Measurements from ENCODE around the gene SLIT3. TPM values are rescaled to one million over a fixed set of nuclear protein-coding genes. Genes with fewer than 3 reads are reported as not detected.

SLIT3 gene
- total RNA-seq, 1 donor from 2014 or later = 0.22 TPM

DNA sequence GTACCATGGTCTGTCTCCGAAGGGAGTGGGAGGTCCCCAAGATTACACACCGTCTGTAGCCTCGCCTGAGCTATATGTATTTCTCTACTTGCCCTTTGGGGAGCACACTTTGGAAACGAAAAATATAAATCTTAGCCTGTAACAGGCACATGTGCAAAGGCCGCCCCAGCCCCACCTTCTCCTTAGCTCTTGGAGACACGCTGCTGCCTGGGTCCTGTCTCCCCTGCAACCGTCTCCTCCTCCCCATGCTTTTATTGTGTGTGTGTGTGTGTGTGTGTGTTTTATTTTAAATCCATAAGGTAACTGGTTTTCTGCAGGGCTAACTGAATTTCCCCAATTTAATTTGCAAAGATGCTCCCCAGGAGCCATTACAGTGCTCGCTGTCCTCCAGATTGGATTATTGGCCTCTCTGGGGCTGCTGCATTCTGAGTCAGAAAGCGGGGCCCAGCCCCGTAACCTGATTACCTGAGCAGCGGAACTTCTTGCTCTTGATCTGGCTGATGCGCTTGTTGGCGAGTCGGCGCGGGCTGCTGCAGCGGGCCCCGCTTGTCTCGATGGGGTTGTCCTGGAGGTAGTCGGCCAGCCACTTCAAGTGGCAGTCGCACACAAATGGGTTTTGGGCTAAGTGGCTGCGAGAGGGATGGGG, 528.5 kb downstream of the SLIT3 start:
- H3K79me2 ChIP-seq (ENCODE audit: low read depth) = no peaks in the 10 kb centered on the region
- no peaks in the 10 kb centered on the region for H3K27me3 ChIP-seq
- no peaks in the 10 kb centered on the region for H3K4me1 ChIP-seq
- Mint-ChIP-seq H3K4me3 (no peak overlapping the region), H3K4me1 (no peaks in the 10 kb centered on the region), H3K27me3 (ENCODE audit: insufficient read depth, low read depth) (peaks cover 9% of the 10 kb centered on the region), H3K9me3 (peaks cover 10% of the 10 kb centered on the region), H3K27ac (no peak overlapping the region), H3K36me3 (peaks cover 9% of the 10 kb centered on the region)
- H3K4me3 ChIP-seq = no peak overlapping the region
- H3K36me3 ChIP-seq = no peaks in the 10 kb centered on the region
- TF ChIP-seq, protein P1, sequence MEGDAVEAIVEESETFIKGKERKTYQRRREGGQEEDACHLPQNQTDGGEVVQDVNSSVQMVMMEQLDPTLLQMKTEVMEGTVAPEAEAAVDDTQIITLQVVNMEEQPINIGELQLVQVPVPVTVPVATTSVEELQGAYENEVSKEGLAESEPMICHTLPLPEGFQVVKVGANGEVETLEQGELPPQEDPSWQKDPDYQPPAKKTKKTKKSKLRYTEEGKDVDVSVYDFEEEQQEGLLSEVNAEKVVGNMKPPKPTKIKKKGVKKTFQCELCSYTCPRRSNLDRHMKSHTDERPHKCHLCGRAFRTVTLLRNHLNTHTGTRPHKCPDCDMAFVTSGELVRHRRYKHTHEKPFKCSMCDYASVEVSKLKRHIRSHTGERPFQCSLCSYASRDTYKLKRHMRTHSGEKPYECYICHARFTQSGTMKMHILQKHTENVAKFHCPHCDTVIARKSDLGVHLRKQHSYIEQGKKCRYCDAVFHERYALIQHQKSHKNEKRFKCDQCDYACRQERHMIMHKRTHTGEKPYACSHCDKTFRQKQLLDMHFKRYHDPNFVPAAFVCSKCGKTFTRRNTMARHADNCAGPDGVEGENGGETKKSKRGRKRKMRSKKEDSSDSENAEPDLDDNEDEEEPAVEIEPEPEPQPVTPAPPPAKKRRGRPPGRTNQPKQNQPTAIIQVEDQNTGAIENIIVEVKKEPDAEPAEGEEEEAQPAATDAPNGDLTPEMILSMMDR (IDR thresholded peaks at IDR 0.05) = no peak
- TF ChIP-seq EZH2 (IDR thresholded peaks at IDR 0.05) (no peak), EZH2phosphoT487 (IDR thresholded peaks at IDR 0.05) (no peak)
- H3K27ac ChIP-seq = no peak overlapping the region
- no peaks in the 10 kb centered on the region for H3K9me3 ChIP-seq (ENCODE audit: low read depth)
- no peak for DNase-seq (ENCODE audit: low spot score)
- no peak overlapping the region for H3K9ac ChIP-seq
- no peaks in the 10 kb centered on the region for H3F3A ChIP-seq (ENCODE audit: low read depth)
- H2AFZ ChIP-seq (replicated peaks) = no peak overlapping the region
- no peaks in the 10 kb centered on the region for H4K20me1 ChIP-seq (ENCODE audit: low read depth)
- no peak overlapping the region for H3K4me2 ChIP-seq

DNA sequence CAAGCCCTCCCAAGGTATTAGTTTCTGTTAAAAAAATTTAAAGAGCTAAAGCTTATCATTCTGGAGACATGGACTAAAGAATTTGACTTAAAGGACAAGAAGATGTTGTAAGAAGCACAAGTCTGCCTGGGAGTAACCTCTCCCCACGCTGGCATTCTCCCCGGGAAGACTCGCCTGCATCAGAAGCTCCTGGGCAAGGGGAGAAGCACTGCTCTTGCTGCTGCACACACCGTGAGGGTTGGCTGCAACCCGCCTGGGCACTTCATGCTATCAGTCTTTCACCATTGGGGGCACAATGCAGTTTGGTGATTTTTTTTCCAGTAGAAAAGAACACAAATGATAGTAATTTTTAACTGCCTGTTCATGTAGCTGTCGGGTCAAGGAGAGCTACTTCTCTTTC, 529.3 kb downstream of the SLIT3 start:
- no peaks in the 10 kb centered on the region for H3K36me3 ChIP-seq
- no peaks in the 10 kb centered on the region for H3K4me1 ChIP-seq
- no peak overlapping the region for H3K27ac ChIP-seq
- no peak overlapping the region for H2AFZ ChIP-seq (replicated peaks)
- Mint-ChIP-seq H3K4me3 (no peak overlapping the region), H3K27ac (no peak overlapping the region), H3K4me1 (no peaks in the 10 kb centered on the region), H3K9me3 (peaks cover 10% of the 10 kb centered on the region), H3K27me3 (ENCODE audit: insufficient read depth, low read depth) (peaks cover 9% of the 10 kb centered on the region), H3K36me3 (peaks cover 9% of the 10 kb centered on the region)
- no peaks in the 10 kb centered on the region for H4K20me1 ChIP-seq (ENCODE audit: low read depth)
- no peak overlapping the region for H3K4me2 ChIP-seq
- no peak overlapping the region for H3K4me3 ChIP-seq
- H3K9ac ChIP-seq = no peak overlapping the region
- no peak for DNase-seq (ENCODE audit: low spot score)
- no peaks in the 10 kb centered on the region for H3K27me3 ChIP-seq
- no peak for TF ChIP-seq EZH2 (IDR thresholded peaks at IDR 0.05)
- TF ChIP-seq, protein P1 (IDR thresholded peaks at IDR 0.05) = no peak
- TF ChIP-seq EZH2phosphoT487 (IDR thresholded peaks at IDR 0.05) = no peak
- no peaks in the 10 kb centered on the region for H3F3A ChIP-seq (ENCODE audit: low read depth)
- no peaks in the 10 kb centered on the region for H3K9me3 ChIP-seq (ENCODE audit: low read depth)
- no peaks in the 10 kb centered on the region for H3K79me2 ChIP-seq (ENCODE audit: low read depth)

DNA sequence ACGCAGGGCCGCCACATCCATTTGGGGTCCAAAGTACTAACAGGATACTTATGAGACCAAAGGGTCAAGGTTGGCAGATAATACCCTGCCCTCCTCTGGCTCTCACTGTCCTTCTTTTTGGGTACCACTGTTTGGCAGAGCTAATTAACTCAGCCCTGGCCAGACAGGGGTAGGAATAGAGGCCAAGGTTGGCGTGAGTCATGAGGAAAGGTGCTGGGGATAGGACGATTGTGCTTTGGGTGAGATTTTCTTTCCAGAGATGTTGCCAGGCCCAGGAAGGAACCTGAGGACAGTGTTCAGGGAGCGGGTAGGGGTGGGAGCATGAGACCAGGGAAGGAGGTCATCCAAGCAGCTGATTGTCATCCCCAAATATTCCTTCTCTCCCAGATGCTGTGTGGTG, 529.9 kb downstream of the SLIT3 start:
- H3K4me2 ChIP-seq = no peak overlapping the region
- Mint-ChIP-seq H3K4me3 (no peak overlapping the region), H3K4me1 (no peaks in the 10 kb centered on the region), H3K9me3 (peaks cover 10% of the 10 kb centered on the region), H3K27me3 (ENCODE audit: insufficient read depth, low read depth) (peaks cover 5% of the 10 kb centered on the region), H3K36me3 (peaks cover 9% of the 10 kb centered on the region), H3K27ac (no peak overlapping the region)
- H3K4me3 ChIP-seq = no peak overlapping the region
- H3K9ac ChIP-seq = no peak overlapping the region
- H2AFZ ChIP-seq (replicated peaks) = no peak overlapping the region
- DNase-seq (ENCODE audit: low spot score) = no peak
- no peaks in the 10 kb centered on the region for H3K36me3 ChIP-seq
- TF ChIP-seq EZH2phosphoT487 (IDR thresholded peaks at IDR 0.05) (no peak), EZH2 (IDR thresholded peaks at IDR 0.05) (no peak)
- TF ChIP-seq, protein P1 (IDR thresholded peaks at IDR 0.05) = no peak
- no peaks in the 10 kb centered on the region for H3K4me1 ChIP-seq
- H3F3A ChIP-seq (ENCODE audit: low read depth) = no peaks in the 10 kb centered on the region
- no peaks in the 10 kb centered on the region for H4K20me1 ChIP-seq (ENCODE audit: low read depth)
- no peak overlapping the region for H3K27ac ChIP-seq
- H3K27me3 ChIP-seq = no peaks in the 10 kb centered on the region
- H3K9me3 ChIP-seq (ENCODE audit: low read depth) = no peaks in the 10 kb centered on the region
- H3K79me2 ChIP-seq (ENCODE audit: low read depth) = no peaks in the 10 kb centered on the region
